Germinal center (tissue), 1 donor: ENCODE measurements around the gene PPP1CB.
"Not testable (repeated sequence)": the region's sequence is repeated elsewhere in the genome, so short reads cannot be mapped to it uniquely, and the experiment has no call there.

Experiments
- DNase-seq: peaks from one replicate; pipeline ENCODE4 v3.0.0; 2012; ENCODE audit warnings: mixed read lengths, low spot score

PPP1CB gene

DNA sequence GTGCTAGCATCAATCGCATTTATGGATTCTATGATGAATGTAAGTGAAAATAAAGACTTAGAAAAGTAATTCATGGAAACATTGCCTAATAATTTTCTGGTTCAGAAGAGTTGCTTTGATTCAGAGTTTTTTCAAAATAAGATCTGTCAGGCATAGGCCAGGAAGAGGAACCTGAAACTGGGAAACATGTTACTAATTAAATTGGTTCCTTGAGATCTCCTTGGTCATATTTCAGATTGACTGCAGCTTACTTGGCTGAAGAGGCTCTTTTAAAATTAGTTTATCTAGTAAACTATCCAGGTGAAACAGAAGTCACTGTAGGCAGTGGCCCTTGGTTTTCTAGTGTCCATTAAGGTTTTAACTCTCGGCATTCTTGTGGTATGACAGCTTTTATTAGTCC, 27.4 kb downstream of the PPP1CB start:
- DNase-seq: no peak

DNA sequence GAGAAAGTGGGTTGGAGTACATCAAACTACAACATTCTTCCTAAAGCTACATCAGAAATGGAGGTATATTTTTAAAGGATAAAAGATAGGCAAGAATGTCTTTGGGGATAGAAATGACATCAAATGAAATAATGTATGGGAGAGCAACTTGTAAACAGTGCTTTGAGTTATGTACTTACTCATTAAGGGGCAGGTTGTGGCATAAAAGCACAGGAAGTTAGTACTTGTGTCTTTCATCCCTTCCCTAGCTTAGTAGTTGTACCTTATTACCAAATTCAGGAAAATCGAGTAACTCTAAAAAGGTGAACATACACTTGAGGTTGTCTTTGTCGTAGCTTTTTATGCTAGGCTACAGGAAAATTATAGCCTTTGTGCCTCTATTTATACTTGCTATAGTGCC, 28.9 kb downstream of the PPP1CB start:
- DNase-seq: no peak

DNA sequence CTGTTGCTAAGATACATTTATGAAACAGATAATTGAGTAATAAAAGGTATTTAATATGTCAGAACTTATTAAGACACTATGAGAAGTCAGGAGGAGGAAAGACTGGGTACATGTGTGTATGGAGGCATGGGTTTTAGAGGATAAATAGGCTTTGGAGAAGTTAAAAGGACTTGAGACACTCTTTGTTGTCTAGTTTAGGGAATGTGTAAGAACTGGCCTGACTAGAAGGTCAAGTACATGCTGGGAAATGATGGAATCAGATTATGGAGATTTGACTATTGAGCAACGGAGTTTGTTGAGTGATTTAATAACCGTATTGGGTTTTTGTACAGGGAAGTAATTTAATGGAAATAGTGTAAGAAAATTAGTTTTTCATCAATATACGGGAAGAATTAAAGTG, 30.8 kb downstream of the PPP1CB start:
- DNase-seq: no peak

DNA sequence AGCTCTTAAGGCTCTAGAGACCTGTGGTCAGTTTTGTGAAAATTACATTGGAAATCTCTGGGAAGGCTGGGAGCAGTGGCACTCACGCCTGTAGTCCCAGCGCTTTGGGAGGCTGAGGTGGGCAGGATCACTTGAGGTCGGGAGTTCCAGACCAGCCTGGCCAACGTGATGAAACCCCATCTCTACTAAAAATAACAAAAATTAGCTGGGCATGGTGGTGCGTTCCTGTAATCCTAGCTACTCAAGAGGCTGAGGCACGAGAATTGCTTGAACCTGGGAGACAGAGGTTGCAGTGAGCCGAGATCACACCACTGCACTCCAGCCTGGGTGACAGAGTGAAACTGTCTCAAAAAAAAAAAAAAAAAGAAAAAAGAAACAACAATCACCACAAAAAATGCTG, 32.9 kb downstream of the PPP1CB start:
- DNase-seq: not testable (repeated sequence)

DNA sequence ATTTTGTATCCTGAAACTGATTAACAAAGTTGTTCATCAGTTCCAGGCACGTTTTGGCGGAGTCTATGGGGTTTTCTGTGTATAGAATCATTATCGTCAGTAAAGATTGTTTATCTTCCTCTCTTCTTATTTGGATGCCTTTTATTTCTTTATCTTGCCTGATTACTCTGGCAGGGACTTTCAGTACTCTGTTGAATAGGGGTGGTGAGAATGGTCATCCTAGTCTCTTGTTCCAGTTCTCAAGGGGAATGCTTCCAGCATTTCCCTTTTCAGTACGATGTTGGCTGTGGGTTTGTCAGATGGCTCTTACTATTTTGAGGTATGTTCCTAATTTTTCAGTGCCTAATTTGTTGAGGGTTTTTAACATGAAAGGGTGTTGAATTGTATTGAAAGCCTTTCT, 45.0 kb downstream of the PPP1CB start:
- DNase-seq: no peak

DNA sequence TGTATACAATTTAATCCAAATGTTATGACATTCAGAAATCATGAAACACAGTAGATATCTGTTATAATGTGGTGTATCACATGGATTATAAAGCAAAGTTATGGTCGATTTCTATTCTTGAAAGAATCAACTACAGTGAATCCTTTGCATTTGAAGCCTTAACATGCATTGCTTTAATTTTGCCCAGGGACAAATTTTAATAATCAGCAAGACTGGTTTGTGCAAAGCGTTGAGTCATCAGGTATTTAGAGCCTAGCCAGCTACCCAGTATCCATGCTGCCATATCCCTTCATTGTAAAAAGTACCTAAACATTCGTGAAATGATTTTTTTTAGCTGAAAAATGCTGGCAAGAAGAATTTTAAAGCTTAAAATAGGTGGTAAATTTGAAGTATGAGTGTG, 50.1 kb downstream of the PPP1CB start:
- no peak for DNase-seq

DNA sequence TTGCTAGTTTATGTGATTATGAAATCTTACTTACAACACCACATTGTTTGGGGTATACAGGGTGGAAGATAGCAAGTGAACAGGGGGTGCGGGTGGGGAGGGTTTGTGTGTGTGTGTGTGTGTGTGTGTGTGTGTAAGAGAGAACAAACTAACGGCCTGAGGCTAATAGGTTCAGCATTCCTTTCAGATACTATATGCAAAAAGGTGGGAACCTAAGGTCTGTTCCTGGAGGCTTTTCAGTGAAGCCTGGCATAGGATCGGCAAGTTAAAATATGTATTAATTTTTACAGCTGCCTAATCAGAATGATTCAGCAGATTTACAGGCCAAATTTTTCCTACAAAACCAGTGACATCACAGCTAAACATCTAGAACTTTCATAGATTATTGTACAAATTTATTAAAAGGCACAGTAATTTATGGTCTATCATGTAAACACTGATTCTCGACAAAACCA, 51.4 kb downstream of the PPP1CB start:
- DNase-seq: no peak

DNA sequence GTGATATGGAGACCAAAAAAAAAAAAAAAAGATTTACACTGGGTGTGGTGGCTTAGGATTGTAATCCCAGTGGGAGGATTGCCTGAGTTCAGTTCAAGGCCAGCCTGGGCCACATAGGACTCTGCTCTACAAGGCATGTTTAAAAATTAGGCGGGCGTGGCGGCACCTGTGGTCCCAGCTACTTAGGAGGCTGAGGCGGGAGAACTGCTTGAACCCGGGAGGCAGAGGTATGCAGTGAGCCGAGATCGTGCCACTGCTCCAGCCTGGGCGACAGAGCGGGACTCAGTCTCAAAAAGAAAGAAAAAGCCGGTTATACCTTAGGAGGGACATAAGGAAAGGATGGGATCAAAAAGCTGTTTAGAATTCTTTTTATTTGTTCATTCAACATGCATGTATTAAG, 58.3 kb downstream of the PPP1CB start:
- no peak for DNase-seq

DNA sequence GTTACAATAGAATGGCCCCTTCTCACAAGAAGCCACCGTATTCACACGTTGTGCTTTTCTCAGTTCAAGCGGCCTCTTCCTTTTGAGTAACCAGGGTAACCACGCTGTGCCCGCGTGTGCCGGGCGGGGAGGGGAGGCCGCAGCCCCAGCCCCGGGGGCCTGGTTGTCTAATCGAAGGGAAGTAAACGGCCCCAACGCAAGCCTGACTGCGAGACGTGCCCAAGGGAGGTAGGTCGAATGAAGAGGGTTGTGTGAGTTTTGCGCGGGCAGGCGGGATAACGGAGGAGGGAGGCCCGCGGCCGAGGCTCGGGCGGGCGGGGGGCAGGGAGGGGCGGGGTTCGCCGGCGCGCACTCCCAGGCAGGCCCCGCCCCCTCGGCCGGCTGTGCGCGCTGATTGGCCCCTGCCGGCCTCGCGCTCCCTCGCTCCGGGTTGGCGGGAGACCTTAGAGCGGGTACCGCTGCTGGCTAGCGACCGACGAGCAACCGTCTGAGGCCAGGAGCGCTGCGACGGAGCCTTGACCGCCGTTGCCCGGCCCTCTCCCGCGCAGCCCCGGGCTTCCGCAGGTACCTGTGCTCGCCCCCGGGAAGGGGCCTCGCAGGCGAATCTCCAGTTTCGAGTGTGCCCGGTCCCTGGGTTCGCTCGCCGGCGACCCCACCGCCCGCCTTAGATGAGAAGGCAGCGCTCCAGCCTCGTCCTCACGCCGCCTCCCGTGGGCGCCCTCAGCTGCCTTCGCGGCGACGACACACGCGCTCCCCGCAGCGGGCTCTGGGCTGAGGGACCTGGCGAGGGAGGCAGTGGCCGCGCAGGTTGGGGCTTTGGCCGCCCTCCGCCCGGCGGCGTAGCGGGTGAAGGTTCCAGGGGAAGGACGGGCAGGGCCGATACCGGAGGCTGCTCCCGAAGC, 59.0 kb downstream of the PPP1CB start, which contains the start of gene SPDYA:
Gene SPDYA (plus strand): TSS at position 451 of the 902 bp plus-strand sequence. CDS start 5,181 bp downstream, outside the sequence.
- DNase-seq: peak; percentile 87

DNA sequence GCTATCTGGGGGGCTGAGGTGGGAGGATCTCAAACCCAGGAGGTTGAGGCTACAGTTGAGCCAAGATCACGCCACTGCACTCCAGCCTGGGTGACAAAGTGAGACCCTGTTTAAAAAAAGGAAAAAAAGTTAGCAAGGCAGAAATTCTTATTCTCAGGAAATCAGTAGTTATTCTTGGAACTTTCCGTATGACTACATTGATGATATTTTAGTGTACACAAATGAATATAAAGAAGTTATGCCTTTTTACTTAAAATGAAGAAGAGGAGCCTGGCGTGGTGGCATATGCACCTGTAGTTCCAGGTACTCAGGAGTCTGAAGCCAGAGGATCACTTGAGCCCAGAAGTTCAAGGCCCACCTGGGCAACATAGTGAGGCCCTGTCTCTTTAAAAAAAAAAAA, 66.4 kb downstream of the PPP1CB start:
- DNase-seq: no peak

DNA sequence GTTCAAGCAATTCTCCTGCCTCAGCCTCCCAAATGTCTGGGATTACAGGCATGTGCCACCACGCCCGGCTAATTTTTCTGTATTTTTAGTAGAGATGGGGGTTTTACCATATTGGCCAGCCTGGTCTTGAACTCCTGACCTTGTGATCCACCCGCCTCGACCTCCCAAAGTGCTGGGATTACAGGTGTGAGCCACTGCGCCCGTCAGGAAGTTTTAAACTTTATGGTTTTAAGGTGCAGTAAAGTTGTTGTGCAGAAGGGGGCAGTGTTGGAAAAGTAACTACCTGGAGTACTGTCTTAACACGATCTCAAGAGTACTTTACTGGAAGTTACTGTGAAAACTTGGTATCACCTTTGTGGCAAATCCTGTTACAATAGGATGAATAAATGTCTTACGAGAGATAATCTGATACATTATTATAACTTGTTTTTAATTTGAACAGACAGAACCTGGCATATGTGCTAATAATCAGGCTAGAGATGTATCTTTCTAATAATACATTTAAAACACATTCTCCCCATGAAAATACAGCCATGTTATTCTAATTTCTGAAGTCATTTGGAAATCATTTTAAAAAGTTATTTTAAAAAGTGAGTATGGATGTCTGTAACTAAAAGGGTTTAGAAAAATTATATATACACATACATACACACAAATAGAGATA, 69.8 kb downstream of the PPP1CB start:
- peak; percentile 45 for DNase-seq

DNA sequence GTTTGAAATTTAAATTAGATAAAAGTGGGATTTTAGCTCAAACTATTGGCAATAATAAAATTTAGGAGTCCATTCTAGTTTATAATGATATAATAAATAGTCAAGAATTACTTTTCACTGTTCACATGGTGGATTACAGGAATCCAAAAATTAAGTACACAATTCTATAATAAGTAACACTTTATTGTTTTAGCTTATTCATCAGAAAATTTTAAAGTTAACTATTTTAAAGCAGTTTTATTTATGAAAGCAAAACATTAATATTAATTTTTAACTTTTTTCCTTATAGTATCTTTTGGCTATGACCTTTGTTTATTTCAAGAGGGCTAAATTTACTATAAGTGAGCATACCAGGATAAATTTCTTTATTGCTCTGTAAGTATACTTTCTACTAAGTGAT, 70.4 kb downstream of the PPP1CB start:
- DNase-seq: no peak

DNA sequence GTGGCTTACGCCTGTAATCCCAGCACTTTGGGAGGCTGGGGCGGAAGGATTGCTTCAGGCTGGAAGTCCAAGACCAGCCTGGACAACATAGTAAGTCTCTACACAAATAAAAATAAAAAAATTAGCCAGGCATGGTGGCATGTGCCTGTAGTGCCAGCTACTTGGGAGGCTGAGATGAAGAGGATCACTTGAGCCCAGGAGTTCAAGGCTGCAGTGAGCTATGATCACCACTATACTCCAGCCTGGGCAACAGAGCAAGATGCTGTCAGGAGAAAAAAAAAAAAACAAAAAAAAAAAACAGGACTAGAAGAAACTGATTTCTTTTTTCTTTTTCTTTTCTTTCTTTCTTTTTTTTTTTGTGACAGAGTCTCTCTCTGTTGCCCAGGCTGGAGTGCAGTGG, 72.6 kb downstream of the PPP1CB start:
- DNase-seq: no peak

DNA sequence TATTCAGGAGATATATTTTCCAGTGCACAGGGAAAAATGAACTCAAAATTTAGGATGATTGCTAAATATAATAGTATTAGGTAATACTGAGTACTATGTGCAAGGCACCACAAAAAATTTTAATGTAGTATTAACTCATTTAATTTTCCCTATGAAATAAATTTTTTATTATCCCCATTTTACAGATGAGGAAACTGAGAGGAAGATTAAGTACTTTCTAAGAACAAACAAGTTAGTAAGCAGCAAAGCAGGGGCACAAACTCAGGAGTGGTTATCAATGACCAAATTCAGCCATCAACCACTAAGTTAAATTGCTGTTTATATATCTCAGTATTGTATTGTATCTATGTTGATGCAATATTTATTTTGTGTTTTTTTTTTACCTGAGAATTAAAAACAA, 73.2 kb downstream of the PPP1CB start:
- no peak for DNase-seq

DNA sequence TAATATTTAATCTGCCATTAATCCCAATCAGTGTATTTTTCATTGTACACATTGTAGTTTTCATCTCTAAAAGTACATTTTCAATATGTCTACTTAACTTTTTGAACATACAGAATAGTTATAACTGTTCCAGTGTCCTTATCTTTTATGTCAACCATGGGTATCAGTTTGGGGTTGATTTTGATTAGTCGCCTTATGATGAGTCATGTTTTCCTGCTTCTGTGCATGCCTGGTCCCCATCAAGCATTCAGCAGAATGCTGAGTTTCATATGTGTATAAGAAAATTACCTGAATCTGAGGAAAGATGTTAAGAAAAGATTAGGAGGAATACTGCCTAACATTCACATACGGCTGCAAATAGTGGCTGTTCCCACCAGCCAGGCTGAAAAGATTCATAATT, 76.8 kb downstream of the PPP1CB start:
- DNase-seq: no peak

DNA sequence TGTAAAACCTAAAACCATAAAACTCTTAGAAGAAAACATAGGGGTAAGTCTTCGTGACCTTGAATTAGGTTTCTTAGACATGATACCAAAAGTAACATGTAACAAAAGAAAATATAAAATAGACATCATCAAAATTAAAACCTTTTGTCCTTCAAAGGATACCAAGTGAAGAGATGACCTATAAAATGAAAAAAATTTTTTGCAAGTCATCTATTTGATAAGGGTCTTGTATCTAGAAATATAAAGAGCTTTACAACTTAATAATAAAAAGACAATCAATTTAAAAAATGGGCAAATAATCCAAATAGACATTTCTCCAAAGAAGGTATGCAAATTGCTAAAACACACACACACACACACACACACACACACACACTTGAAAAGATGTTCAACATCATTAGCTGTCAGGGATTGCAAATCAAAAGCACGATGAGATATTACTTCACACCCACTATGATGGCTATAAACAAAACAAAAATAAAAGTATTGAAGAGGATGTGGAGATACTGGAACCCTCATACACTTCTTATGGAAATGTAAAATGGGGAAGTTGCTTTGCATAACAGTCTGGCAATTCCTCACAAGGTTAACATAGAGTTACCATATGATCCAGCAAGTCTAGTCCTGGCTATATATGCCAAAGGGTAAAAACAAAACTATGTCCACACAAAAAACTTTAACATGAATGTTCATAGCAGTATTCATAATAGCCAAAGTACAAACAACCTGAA, 82.3 kb downstream of the PPP1CB start:
- DNase-seq: no peak

DNA sequence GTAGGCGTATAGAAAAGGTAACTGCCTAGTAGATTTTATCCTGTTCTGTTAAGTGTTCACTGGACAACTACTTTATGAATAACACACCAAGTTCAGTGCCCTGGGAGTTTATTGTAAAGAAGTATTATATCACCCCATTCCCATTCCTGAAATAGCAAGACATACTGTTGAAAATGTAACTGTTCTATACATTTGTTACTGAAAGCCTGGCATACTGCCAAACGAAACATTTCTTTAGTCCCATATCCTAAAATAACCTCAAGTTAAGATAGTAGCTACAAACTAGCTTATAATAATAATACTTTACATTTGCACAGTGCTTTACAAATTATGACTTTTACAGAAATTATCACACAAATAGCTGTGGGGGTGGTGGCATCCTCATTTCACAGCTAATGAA, 84.2 kb downstream of the PPP1CB start:
- no peak for DNase-seq

DNA sequence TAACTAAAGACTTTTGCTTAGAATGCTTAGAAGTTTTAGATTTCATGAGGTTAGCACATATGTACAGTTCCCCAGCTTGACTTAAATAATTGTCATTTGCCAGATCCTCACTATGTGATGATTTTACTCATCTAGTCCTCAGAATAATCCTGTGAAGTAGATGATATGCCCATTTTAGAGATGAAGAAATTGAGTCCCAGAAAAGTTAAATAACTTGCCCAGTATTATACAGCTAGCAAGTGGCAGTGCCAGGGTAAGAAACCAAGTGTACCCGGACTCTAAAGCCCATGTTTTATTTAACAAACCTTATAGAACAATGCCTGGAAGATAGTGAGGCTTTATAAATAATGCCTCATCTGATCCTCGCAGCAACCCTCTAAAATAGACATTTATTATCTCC, 87.3 kb downstream of the PPP1CB start:
- DNase-seq: no peak

DNA sequence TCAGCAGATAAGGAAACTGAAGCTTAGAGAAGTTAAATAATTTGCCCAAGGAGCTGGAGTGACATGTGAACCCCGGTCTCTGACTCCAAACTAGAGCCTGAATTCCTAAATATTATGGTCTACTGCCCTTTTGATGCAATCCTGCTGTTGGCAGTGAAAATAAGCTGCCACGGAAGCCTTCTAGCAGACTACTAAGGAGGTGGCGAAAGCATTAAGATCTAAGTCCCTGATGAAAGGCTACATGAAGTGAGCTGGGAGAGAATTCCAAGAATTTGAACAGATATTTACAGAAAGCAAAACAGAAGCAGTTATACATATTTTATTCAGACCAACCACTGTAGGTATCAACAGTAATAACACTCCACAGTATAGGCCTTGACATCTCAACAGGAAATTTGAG, 90.4 kb downstream of the PPP1CB start:
- no peak for DNase-seq
